C1 segment of cervical spinal cord (tissue), 14 donors: ENCODE data around the gene COASY.

Source experiments
- DNase-seq, 14 donors: peaks; one replicate each; lab custom pipeline; 2025; lab: John Stamatoyannopoulos, UW

The COASY gene

DNA sequence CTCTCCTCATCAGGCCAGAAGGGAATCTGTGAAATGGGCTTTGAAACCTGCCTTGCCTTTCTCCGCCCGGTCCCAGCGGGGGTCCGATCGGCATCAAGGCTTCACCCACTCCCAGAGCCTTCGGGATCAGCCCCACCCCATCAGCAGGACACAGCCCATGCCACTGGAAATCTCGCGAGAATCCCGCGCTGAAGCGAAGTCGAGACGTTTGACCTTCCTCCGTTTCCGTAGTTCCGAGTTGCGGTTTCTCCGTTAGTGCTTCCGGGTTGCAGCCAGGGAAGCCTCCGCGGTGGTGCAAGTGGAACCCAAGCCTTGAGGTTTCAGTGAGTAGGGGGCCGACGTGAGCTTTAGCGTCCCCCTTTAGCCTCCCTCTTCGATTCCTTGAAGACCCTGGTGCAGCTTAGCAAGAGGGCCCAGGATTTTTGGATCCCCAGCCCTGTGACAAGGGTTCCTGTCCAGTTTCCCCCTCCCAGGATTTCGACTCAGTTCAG lies at the start of gene COASY:
Gene COASY, plus strand, starts transcription at position 252 of the 491 bp plus-strand sequence. CDS start 475 bp downstream, outside the sequence.
- peak; percentile 23 to 93 (median 90) for DNase-seq

DNA sequence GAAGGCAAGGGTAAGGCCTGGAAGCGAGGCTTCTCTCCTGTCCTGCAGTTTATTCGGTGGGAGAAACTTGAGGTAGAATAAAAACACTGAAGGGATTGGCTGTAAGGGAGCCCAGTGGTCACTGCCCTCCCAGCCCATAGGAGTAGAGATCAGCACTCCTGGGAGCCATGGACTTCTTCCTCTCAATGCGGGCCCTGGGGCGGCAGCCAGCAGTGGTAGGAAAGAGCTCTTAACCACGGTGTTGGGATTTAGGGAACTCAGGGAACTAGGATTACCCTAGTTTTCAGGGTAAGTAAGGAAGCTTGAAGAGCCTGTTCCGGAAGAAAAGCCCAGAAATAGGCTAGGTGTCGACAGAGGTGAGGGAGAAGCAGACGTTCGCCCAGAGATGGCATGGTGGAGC lies 49.7 kb upstream of the COASY start:
- DNase-seq = no peak

DNA sequence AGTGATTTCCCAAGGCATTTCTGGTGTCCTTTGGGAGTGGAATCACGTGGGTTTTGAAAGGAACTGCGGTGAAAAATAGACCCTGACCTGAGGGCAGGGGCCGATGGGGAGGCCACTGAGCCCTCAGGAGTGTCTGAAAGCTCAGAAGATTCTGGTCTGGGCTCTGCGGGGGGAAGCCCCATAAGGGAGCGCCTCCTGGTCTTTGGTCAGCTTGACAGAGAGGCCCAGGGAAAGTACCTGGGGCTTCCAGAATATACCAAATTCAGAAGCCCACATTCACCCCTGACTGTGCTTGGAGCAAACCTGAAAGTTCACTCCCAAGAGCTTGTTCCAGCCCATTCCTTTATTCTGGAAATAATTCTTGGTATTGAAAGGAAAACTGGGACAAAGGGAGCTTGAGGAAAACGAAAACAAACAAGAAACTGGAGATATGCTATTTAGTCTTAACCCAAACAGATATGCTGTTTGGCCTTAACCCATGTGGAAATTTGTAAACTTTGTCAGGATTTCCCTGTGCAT lies 49.2 kb upstream of the COASY start:
- no peak for DNase-seq

DNA sequence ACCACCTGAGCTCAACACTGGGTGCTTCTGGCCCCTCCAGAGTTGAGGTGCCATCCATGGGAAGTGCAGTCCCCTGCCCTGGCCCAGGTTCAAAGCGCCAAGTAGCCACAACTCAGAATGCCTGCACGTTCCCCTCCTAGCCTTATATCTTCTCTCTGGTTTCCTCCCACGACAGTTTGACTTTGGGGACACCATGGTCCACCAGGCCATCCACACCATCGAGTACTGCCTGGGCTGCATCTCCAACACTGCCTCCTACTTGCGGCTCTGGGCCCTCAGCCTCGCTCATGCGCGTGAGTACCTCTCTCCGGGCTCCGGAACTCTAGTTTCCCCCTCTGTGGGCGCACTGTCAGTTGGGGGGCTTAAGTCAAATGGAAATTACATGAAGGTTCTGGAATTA lies 48.3 kb upstream of the COASY start:
- no peak for DNase-seq

DNA sequence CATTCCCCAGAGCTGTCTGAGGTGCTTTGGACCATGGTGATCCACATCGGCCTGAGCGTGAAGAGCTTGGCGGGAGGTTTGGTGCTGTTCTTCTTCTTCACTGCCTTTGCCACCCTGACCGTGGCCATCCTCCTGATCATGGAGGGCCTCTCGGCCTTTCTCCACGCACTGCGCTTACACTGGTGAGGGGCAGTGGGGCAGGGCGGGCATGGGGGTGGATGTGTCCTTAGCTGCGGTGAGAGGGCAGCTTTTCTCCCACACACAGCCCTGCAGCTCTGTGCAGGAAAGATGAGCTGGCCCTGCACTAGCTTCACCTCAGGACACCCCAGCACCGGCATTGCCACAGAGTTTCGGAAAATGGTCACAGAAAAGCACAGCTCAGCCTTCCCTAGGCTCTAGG lies 47.7 kb upstream of the COASY start:
- DNase-seq = no peak

DNA sequence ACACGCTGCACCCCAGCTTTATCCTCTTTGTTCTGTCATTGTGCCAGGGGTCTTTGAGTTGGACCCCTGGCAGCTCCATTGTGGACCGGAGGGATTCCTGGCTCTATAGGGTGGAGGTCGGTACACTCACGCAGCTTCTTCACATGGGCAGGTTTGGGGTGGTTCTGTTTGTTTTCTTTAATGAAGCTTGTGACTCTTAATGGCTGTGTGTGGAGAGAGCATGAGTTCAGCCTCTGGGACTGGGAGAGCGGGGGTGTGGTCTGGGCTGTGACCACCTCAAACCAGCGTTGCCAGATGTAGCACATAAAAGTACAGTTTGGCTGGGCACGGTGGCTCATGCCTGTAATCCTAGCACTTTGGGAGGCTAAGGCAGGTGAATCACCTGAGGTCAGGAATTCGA lies 47.1 kb upstream of the COASY start:
- no peak for DNase-seq

DNA sequence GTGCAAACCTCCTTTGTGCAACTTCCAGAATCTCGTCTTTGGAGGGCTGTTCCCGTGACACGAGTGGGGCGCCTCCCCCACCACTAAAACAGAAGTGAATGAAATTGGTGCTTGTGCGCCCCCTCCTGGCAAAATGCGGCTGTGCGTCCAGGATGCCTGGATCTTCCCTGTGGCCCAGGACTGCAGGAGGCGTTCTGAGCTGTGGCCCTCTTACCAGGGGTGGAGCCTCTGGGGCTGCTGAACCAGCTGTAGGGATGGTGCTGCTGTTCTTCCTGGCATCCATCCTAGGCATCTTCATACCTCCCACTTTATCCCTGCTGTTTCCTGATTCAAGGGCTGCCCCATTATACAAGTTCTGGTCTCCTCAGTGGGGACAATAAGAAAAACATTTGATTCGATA lies 44.4 kb upstream of the COASY start:
- DNase-seq = peak in 12 of 14 donors; percentile 18 to 77 (median 60)

DNA sequence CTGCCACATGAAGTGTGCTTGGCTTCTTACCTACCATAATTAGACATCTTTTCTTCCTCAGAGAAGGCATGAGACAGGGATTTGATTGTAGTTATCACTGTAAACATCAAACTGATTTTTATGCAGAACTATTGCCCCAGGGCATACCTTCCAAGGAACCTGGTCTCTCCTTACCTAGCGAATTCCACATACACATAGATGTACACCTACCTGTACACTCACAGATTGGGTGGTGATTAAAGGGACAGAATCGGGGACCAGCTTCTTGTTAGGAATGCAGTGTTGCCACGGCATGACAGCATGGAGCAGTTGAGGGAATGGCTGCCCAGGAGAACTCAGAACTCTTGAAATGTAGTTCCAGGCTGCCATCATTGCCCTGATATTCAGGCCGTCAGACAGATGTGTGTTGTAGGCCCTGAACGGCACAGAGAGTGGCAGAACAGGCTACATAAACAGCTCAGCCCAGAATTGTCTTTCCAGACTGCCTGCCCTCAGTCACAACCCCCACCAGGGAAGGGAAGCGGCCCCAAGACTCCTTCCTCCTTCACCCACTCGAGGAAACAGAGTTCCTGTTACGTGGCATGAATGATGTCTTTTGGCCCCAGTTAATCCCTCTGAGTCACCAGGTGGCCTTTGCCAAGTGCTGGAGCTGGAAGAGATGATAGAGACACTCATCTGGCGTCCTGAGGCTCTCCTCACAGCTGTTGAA lies 43.7 kb upstream of the COASY start:
- peak in 9 of 14 donors; percentile 19 to 74 (median 37) for DNase-seq

DNA sequence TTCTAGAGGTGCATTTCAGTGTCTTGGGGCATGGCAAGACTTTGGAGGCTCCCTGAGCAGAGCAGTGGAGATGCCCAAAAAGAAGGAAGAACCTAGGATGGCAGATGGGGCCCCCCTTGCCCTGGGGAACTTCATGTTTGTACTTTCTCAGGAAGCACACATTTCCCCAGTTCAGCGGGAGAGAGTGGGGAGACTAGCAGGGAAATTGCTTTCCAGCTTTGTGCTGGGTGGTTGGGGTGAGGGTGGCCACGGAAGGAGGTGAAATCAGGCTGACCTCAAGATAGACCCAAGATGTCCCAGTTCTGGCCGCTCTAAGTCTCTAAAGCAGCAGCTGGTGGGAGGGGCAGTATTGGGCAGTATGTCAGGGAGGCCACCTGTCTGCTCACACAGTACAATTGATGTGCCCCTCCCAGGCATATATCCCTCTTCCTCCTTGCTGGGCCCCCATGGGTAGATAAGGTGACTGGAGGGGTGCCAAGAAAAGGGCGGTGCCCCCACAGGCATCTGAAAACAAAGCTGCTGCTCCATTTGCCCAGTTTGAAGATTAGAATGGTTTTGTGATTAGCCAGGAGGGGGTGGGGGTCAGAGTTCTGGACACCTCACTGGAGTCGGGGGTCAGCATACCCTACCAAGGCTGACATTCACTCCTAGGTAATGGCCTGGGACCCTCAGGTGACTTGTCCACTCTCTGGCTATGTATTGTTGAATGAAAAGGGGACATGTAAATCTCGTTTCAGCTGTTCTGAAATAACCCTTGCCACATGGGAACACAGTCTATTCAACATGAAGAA lies 43.0 kb upstream of the COASY start:
- DNase-seq = no peak

DNA sequence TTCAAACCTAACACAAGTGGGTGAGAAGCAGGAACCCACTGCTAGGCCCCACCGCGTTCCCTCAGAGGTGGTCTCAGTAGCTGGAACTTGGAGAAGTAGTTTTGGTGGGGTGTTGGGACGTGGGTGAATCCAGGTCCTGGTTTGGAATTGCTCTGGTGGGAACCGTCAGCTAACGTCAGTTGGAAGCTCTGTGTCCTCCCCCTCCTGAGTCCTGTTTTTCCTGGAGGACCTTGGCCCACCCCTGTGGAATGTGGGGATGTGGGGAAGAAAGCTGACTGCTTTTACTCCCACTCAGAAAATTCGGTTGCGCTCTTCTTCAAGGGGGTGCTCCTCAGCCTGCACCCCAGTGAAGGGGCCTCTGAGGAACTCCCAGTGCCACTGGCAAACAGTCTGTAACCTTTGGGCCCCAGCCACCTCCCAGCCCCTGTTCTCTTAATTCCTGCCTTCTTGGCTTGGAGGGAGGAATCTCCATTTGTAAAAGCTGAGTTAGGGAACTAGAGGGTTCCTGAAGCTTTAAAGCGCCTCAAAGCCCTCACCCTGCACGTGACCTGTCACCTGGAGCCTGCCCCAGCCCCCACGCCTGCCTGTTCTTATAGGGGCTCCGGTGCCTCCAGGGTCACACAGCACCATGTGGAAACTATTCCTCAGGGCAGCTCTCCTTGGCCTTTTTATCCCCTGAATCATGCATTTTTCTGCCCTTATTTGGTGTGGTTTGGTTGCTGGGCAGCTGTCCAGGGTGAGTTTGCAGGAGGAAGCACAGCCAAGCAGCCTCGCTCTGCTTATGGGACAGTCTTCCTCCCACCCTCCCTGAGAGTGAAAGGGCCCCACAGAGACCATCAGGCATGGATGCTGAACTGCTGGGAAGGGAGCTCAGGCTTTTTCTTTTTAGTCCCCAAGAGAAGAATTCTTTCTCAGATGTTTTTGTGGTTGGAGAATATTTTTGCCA lies 42.1 kb upstream of the COASY start:
- DNase-seq = peak in 12 of 14 donors; percentile 10 to 84 (median 66)

DNA sequence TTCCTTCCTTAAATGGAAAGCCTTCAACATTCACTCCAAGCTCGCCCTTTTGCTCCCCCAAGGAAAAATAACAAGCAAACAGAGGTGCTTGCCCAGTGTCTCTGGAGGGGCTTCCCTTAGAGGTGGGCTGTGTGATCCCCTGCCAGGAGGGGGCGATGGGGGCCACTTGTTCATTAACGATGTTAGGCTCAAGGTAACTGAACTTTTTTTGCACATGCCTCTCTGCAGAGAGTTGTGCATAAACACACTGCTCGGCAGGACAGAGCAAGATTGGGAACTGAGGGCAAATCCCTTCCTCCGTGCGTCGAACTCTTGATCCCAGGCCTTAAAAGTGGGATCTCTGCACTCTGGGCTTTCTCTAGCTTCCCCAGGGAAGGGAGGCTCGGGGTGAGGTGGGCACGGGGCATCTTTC lies 41.4 kb upstream of the COASY start:
- no peak for DNase-seq

DNA sequence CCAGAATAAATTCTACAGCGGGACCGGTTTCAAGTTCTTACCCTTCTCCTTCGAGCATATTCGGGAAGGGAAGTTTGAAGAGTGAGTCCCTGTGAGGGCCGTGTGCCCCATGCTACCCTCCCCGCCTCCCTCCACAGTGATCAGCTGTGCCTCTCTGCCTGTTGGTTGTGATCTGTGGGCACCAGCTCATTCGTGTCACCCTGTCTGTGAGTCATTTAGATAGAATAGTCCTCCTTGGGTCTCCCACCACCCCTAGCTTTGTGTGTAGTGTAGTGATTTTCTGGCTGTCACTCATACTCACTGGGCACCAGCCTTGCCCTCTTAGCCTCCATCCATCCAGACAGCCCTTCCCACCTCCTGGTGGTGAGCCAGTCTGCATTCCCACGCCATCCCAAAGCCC lies 40.9 kb upstream of the COASY start:
- peak in 1 of 14 donors; percentile 17 for DNase-seq

DNA sequence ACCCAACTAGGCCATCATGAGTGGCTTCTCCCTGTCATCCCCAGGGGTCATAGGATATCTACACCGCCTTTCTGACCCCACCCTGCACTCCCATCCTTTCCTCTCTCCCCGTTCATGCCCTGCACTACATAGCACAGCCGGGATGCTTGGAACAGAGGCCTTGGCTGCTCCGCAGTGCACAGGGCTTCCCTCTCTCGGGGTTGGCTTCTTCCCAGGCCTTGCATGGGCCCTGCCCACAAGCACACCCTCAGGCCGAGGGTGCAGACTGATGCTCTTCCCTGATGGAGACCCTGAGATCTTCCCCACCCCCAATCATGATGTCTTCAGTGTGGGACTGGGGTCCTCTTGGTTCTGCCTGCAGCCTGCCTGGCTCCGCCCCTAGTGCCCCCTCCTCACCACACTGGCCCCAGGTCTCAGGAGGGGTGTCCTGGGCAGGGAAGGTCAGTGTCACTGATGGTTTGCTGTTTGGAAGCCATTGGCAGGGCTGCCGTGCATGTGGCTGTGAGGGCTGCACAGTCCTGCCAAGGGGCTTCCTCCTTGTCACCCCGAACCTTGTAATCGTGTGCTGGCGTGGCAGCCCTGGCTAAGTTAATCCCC lies 40.2 kb upstream of the COASY start:
- DNase-seq = no peak

DNA sequence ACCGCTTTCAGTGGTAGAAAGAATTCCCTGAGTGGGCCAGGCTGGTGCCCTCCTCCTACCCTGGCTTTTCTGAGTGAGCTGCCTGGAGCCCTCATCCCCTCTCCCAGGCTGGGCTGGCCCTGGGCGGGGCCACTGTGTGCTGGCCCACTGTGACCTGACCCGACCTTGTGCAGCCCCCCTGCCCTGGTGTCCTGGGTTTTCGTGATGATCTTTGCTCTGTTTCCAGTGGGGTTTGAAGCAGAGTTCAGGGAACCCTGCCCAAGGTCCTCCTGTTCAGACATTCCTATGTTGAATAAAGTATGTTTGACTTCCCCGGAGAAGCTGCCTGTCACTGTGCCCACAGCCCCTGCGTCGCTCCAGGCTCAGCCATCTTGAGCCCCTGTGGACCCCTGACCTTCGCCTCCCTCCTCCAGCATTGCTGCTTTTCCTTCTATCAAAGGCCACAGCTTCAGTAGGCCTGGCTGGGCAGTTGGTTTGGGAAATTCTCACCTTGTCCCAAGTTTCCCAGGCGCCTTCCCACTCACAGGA lies 39.6 kb upstream of the COASY start:
- DNase-seq = no peak

DNA sequence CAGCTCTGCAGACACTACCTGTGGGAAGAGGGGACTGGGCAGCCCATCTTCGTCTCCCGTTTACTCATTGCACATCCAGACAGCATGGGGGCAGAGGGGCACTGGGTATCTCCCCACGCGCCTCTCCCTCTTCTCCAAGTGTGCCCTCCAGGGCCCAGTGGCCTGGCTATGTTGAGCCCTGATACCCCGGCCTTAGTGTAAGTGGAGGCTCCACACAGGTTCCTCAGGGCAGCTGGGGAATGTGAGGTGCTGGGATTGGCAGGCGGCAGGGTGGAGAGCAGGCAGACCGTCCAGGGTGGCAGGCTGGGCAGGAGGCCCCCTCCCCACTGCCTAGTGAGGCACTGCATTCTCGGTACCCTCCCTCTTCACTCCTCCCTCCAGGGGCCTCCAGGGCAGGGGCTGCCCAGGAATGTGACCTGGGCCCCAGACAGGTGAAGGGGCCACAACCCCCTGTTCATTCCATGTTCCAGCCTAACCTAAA lies 39.1 kb upstream of the COASY start:
- no peak for DNase-seq

DNA sequence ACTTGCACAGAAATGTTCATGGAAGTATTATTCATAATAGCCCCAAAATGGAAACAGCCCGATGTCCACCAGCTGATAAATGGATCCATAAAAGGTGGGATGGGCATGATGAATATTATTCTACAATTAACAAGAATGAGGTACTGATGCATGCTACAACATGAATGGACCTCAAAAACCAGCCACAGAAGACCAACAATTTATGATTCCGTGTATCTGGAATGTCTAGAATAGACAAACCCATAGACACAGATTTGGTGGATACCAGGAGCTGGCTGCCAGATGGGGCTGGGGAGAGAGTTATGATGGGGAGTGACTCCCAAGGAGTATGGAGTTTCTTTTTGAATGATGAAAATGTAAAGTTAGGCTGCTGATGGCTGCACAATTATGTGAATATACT lies 36.7 kb upstream of the COASY start:
- no peak for DNase-seq

DNA sequence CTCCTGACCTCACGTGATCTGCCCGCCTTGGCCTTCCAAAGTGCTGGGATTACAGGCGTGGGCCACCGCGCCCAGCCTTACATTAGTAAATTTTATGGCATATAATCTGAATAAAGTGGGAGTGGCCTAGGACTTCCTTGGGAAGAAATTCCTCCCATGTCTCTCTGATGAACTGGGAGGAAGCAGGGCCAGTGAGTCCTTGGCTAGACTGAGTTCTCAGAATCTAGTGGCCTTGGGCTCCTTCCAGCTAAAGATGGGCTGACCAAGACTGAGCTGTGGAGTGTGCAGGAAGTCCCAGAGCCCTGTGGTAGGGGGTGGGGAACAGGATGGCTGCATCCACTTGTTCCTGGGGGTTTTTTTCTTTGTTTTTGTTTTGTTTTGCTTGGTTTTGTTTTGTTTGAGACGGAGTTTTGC lies 35.9 kb upstream of the COASY start:
- no peak for DNase-seq

DNA sequence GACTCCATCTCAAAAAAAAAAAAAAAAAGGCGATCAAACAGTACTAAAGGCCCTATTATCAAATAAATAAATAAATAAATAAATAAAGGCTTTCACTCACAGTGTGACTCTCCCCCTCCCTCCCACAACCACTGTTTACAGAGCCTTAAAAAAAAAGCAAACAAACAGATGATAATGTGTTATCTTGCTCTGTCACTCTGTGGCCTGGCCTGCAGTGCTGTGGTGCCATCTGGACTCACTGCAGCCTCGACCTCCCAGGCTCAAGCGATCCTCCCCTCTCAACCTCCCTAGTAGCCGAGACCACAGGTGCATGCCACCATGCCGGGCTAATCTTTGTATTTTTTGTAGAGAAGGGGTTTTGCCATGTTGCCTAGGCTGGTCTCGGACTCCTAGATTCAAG lies 34.0 kb upstream of the COASY start:
- DNase-seq = no peak

DNA sequence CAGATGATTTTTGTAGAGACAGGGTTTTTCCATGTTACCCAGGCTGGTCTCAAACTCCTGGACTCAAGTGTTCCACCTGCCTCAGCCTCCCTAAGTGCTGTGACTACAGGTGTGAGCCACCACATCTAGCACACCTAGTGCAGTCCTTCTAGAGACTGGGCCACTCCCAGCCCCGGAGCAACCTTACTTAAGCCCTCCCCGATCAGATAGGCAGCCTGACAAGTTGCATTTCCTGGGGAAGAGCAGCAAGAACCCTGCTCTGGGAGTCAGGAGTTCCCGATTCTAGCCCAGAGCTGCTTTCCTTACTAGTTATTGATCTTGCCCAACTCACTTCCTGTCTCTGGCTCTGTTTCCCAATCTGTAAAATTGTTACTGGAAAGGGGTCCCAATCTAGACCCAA lies 32.9 kb upstream of the COASY start:
- DNase-seq = no peak

DNA sequence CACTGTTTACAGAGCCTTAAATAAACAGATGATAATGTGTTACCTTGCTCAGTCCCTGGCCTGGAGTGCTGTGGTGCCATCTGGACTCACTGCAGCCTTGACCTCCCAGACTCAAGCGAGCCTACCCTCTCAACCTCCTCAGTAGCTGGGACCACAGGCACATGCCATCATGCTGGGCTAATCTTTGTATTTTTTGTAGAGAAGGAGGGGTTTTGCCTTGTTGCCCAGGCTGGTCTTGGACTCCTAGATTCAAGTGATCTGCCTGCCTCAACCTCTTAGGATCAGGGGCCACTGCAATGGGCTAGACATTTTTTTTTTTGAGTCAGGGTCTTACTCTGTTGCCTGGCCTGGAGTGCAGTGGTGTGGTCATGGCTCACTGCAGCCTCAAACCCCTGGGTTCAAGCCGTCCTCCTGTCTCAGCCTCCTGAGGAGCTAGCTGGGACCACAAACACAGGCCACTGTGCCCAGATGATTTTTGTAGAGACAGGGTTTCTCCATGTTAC lies 30.9 kb upstream of the COASY start:
- no peak for DNase-seq
